Hematopoietic multipotent progenitor cell (in vitro differentiated cells): ENCODE measurements around the gene HELZ2. TPM values are rescaled to one million over a fixed set of nuclear protein-coding genes. Genes with fewer than 3 reads are reported as not detected.

ENCODE experiments used
- DNase-seq, 3 donors: peaks; one replicate each; pipeline ENCODE4 v3.0.0-alpha.2; 2011 to 2015; ENCODE audit warnings: low read depth in 2 of 3, low spot score in 2 of 3
- total RNA-seq: library from RNA; depleted of rRNA; stranded (reverse); fragments of >200 nt; gene quantifications from one replicate; pipeline ENCODE4 v1.2.3, GENCODE V29; 2012

HELZ2 gene
- total RNA-seq, 1 donor = 69.7 TPM

GRCh38 chr20:63539441-63540370 is 34.3 kb downstream of the HELZ2 start:
- no peak for DNase-seq

DNA sequence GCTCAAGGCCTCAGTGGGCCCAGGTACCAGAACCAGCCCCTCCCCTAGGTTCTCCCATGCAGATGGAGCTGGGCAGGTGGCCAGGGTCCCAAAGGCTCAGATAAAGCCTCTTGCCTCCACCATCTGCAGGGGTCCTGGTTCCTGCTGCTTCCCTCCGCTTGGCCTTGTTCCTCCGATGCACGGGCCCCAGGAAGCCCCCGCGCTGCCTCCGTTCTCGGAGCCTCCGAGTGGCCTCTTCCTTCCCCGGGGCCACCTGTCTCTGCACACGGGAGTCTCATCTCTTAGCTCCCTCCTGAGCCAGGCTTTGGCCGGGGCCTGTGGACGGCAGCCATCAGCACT is 35.0 kb downstream of the HELZ2 start:
- no peak for DNase-seq

DNA sequence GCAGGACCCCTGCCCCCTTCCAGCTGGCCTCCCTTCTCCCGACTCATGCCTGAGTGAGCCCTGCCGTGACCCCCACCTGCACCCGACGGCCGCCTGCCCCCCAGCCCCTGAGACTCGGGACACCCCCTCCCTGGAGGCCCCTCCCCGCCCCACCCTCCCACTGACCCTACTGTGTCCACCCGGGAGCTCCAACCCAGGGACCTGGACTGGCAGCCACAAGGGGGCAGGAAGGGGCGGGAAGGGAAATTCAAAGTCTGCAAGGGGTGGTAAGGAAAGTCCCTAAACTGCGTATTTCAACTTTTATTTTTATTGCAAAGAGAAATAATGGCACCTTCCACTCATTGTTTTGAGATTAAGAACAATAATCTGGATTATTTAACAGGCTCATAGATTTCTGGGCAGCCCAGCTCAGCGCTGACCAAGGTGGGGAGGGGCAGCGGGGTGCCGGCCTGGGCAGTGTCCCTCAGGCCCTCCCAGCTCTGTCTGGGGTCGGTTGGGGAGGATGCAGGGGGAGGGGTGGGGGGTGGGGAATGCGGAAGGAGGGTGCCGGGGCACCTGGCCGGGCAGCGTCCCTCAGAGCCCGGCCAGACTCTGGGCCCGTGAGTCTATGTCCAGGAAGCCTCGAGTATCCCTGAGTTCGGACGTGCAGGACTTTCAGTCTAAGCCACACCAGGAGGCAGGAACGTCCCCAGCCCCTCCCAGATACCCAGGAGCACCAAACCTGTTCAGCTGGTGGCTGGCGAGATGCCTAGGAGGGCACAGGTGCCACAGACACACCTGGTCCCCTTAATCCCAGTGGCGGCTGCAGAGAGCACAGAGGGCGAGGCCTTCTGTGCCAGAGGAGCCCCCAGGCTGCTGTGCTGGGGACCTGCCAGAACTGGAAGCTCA is 35.6 kb downstream of the HELZ2 start:
- DNase-seq = peak; percentile 37 to 57 (median 51)

DNA sequence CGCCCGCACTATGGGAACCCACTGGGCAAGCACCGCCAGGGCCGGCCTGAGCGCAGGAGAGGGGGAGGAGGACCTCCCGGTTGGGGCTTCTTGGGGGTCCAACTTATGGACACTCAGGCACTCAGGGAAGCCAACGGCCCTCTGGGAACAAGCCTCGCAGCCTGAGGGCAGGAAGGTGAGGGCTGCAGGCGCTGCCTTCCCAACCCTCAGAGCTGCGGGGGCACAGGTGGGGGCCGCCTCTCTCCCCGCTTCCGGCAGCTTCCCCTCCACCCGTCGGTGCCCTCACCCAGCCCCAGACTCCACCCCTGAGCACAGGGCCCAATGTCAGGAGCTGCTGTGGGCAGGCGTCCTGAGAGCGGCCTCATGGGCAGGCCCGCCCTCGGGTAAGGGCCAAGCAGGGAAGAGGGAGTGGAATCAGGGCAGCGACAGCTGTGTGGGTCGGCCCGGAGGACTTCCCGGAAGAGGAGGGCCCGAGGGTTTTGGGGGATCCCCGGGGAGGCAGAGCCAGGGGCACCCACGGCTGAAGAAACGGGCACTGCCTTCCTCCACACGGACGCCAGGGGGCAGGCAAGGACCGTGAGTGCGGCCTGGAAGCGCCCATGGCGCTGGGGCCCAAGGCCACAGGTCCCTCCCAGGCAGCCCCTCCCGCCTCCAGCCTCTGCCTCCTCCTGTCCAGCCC is 36.4 kb downstream of the HELZ2 start:
- DNase-seq = peak; percentile 92 to 95 (median 95)

GRCh38 chr20:63536997-63537524 is 37.0 kb downstream of the HELZ2 start, which contains the start of gene PTK6:
Gene PTK6, minus strand, starts transcription at chr20:63537376. Its CDS starts 62 bp downstream, at chr20:63537314.
- DNase-seq = no peak

DNA sequence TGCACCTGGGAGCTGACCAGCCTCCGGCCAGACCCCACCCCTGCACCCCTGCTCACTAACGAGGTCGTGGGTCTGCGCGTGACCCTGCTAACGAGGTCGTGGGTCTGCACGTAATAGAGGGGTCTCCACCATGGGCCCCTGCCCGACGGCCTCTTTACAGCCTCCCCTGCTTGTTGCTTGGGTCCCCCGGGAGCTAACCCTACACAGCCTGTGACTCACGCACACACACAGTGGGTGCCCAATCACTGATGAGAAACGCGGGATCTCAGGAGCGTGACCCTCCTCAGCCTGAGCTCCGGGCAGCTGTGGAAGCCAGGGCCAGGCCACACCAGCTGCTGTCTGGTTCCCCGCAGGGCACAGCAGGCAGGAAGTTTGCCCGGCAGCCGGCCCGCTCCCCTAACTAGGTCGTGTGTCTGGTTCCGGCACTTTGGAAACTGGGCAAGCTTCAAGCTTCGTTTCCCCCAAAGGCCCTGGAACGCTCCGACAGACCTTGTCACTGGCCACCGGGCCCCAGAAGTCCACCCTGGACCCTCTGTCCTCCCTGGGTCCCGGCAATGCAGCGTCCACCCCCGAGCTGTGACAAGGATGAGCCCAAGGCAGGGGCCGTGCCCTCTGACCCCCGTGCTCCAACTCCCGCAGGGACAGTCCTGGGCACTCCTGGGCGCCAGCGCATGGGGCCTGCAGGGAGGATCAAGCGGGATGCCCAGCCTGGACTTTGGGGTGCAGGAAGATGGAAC is 37.6 kb downstream of the HELZ2 start:
- DNase-seq = no peak

GRCh38 chr20:63534831-63535651 is 39.0 kb downstream of the HELZ2 start:
- DNase-seq = no peak

GRCh38 chr20:63534427-63534830 is 39.6 kb downstream of the HELZ2 start:
- no peak for DNase-seq

DNA sequence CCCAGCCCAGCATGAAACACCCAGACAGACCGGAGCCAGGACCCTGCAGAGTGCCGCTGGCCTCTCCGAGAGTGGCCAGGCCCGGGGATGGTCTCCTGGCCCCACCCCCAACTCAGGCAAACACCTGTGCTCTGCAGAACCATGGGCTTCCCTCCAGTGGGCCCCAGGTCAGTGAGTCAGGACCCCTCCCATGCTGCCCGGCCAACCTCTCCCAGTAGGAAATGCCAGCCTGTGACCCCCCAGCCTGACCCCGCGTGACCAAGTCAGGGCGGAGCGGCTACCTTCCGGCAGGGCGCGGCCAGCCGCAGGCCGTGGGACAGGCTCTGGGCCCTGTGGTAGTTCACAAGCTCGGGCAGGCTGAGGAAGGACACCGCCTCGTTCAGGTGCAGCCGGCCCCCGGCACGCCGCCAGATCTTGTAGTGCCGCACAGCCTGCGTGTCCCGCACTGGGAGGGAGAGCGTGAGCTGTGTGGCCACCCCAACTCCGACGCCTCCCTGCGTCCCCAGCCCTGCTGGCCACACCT is 40.1 kb downstream of the HELZ2 start:
- no peak for DNase-seq

DNA sequence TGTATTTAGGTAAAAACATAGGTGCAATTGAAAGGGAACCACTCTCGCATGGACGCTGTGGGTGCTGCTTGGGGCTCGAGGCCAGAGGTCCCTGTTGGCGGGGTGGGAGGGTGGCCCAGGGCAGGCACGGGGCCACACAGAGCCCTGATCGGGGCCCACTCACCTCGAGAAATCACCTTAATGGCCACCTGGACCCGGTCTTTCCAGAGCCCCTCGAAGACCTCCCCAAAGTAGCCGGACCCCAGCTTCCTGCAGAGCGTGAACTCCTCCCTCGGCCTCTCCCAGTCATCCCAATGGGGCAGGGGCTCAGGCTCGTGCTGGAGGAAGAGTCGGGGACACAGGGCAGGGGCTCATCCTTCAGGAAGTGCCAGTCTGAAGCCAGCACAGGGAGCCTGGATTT is 40.7 kb downstream of the HELZ2 start:
- DNase-seq = no peak

GRCh38 chr20:63532449-63532971 is 41.5 kb downstream of the HELZ2 start:
- DNase-seq = no peak

- DNase-seq = no peak
These were observed 42.2 kb downstream of the HELZ2 start for GRCh38 chr20:63531686-63532448.

- no peak for DNase-seq
These were observed 43.3 kb downstream of the HELZ2 start for GRCh38 chr20:63530788-63531160.

GRCh38 chr20:63529861-63530787 is 43.9 kb downstream of the HELZ2 start:
- DNase-seq = no peak

DNA sequence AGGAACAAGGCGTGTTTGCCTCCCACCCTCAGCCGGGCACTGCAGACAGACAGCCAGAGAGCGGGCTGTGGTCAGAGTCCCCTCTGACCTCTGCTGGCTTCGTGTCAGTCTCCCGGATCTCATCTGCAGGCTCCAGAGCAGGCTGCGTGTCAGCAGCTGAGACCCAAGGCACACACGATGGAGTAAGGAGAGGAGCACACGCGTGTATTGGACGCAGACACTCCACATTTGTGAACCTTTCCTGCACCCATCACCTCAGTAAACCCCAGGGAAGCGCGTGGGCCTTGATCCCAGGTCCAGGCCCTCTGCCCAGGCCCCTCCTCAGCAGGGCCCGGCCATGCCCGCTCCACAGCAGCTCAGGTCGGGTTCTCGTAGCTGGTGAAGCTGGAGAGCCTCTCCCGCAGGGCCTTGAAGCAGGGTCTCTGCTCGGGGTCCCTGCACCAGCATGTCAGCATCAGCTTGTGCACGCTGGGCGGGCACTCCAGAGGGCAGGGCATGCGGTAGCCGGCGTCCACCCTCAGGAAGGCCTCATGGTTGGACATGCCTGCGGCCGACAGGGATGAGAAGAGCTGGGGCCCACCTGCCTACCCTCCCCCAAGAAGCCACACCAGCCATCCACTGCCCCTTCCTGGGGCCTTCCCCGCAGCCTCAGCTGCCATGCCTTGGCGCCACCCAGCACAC is 44.7 kb downstream of the HELZ2 start:
- no peak for DNase-seq

DNA sequence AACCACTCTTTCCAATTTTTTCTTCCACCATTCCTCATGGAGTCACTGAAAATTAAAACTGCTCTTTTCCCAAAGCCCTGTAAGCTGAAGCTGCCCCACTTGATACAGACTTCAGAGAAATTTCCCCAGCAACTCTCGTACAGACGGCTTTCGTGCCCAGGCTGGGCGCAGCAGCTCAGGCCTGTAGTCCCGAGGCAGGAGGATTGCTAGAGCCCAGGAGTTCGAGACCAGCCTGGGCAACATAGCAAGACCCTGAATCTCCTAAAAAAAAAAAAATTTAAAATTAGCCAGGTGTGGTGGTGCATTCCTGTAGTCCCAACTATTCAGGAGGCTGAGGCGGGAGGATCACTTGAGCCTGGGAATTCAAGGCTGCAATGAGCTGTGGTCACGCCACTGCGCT is 46.9 kb downstream of the HELZ2 start:
- no peak for DNase-seq
